Osteocyte (in vitro differentiated cells): ENCODE results near the gene SEMA3C. TPM values are rescaled to one million over a fixed set of nuclear protein-coding genes. Genes with fewer than 3 reads are reported as not detected.

Experiments used
- DNase-seq: peaks from one replicate; pipeline ENCODE4 v3.0.0; 2021; ENCODE audit warnings: mixed read lengths; ENCODE audit not compliant: unreplicated experiment; ENCODE audit errors: extremely low spot score
- H3K27ac Mint-ChIP-seq: one replicate; pipeline ENCODE4 v1.8.0; 2021; ENCODE audit warnings: mild to moderate bottlenecking, mixed read lengths; ENCODE audit not compliant: unreplicated experiment
- H3K27me3 Mint-ChIP-seq: one replicate; pipeline ENCODE4 v1.8.0; 2021; ENCODE audit warnings: mixed read lengths; ENCODE audit not compliant: unreplicated experiment
- H3K36me3 Mint-ChIP-seq: one replicate; pipeline ENCODE4 v1.8.0; 2021; ENCODE audit warnings: mixed read lengths; ENCODE audit not compliant: unreplicated experiment
- H3K4me1 Mint-ChIP-seq: one replicate; pipeline ENCODE4 v1.8.0; 2021; ENCODE audit warnings: mixed read lengths; ENCODE audit not compliant: unreplicated experiment
- H3K4me3 Mint-ChIP-seq: one replicate; pipeline ENCODE4 v1.8.0; 2021; ENCODE audit warnings: mild to moderate bottlenecking, moderate library complexity, mixed read lengths; ENCODE audit not compliant: unreplicated experiment
- H3K9me3 Mint-ChIP-seq: one replicate; pipeline ENCODE4 v1.8.0; 2021; ENCODE audit warnings: mixed read lengths; ENCODE audit not compliant: unreplicated experiment
- CTCF ChIP-seq: fragments of 200-600 bp; sonication (generic); IDR thresholded peaks from 2 replicates; pipeline ENCODE4 v1.5.0; 2021; ENCODE audit warnings: antibody characterized with exemption, mild to moderate bottlenecking, moderate library complexity
- total RNA-seq: library from RNA; stranded (reverse); gene quantifications from 2 replicates; pipeline ENCODE4 v1.2.1, GENCODE V29; 2021

SEMA3C gene
- total RNA-seq, 1 donor from 2014 or later, result 74.1 TPM

- H3K4me1 Mint-ChIP-seq, result peaks cover 51% of the 10 kb centered on the region
- H3K27me3 Mint-ChIP-seq, result peaks cover 2% of the 10 kb centered on the region
- H3K36me3 Mint-ChIP-seq, result peaks cover 18% of the 10 kb centered on the region
- H3K4me3 Mint-ChIP-seq, result no peak overlapping the region
- no peak for DNase-seq
- H3K27ac Mint-ChIP-seq, result no peak overlapping the region
- TF ChIP-seq CTCF, result no peak
- no peaks in the 10 kb centered on the region for H3K9me3 Mint-ChIP-seq
These were observed 133.6 kb downstream of the SEMA3C start for GRCh38 chr7:80785276-80785675.

- TF ChIP-seq CTCF, result no peak
- H3K4me1 Mint-ChIP-seq, result peaks cover 55% of the 10 kb centered on the region
- peaks cover 19% of the 10 kb centered on the region for H3K36me3 Mint-ChIP-seq
- peak overlapping the region; percentile 71 for H3K27ac Mint-ChIP-seq
- peaks cover 2% of the 10 kb centered on the region for H3K27me3 Mint-ChIP-seq
- DNase-seq, result no peak
- peak overlapping the region; percentile 46 for H3K4me3 Mint-ChIP-seq
- no peaks in the 10 kb centered on the region for H3K9me3 Mint-ChIP-seq
These were observed 135.0 kb downstream of the SEMA3C start for GRCh38 chr7:80783678-80784327.

GRCh38 chr7:80783186-80783677 is 135.6 kb downstream of the SEMA3C start:
- Mint-ChIP-seq H3K4me3 (no peak overlapping the region), H3K27ac (peak overlapping the region; percentile 71)
- no peak for TF ChIP-seq CTCF

GRCh38 chr7:80781561-80781979 is 137.3 kb downstream of the SEMA3C start:
- no peak for TF ChIP-seq CTCF
- peaks cover 52% of the 10 kb centered on the region for H3K4me1 Mint-ChIP-seq
- H3K27me3 Mint-ChIP-seq, result no peaks in the 10 kb centered on the region
- peak overlapping the region; percentile 32 for H3K27ac Mint-ChIP-seq
- H3K36me3 Mint-ChIP-seq, result peaks cover 5% of the 10 kb centered on the region
- H3K4me3 Mint-ChIP-seq, result no peak overlapping the region
- H3K9me3 Mint-ChIP-seq, result no peaks in the 10 kb centered on the region
- DNase-seq, result no peak

More at GRCh38 chr7:80783186-80783677, 135.6 kb downstream of the SEMA3C start:
- H3K9me3 Mint-ChIP-seq, result no peaks in the 10 kb centered on the region
- H3K4me1 Mint-ChIP-seq, result peaks cover 55% of the 10 kb centered on the region
- no peak for DNase-seq
- H3K27me3 Mint-ChIP-seq, result peaks cover 2% of the 10 kb centered on the region
- peaks cover 19% of the 10 kb centered on the region for H3K36me3 Mint-ChIP-seq

GRCh38 chr7:80781146-80781545 is 137.7 kb downstream of the SEMA3C start:
- DNase-seq, result no peak
- TF ChIP-seq CTCF, result no peak
- Mint-ChIP-seq H3K36me3 (peaks cover 4% of the 10 kb centered on the region), H3K4me3 (no peak overlapping the region), H3K9me3 (no peaks in the 10 kb centered on the region), H3K4me1 (peaks cover 47% of the 10 kb centered on the region), H3K27ac (peak overlapping the region; percentile 32), H3K27me3 (no peaks in the 10 kb centered on the region)
